HG02870 (cell line): ENCODE data around the gene BMP6.

Experiments
- ATAC-seq: cut with Tn5 transposase; IDR thresholded peaks from one replicate; pipeline ENCODE4 v1.9.1; 2021; ENCODE audit warnings: mild to moderate bottlenecking, moderate library complexity; ENCODE audit not compliant: unreplicated experiment

The BMP6 gene

DNA sequence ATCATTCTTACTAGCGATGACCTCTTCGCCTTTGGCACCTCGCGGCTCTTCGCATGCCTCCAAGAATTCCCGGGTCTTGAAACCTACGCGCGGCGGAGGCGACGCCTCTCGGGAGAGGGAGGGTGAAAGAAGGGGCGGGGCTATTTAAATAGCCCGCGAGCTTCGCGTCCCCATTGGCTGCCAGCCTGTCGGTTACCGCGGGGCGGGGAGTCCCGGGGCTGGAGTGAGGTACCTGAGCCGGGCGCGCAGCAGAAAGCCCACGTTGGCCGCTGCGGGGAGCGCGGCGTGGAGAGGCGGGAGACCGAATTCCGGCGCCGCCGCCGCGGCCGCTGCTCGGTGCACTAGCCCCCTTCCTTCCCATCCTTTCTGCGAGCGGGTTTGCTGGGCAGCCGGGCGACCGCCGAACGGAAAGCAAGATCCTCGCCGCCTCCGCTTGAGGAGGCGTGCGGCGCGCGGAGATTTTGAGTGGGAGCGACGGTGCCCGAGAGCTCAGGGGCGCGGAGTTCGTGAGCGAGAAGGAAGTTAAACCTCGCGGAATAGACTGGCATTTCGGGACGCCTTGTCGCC is at the start of gene BMP6:
BMP6 (plus strand) TSS at position 251 of the 567 bp plus-strand sequence. CDS start 857 bp downstream, outside the sequence.
- peak; percentile 74 for ATAC-seq

DNA sequence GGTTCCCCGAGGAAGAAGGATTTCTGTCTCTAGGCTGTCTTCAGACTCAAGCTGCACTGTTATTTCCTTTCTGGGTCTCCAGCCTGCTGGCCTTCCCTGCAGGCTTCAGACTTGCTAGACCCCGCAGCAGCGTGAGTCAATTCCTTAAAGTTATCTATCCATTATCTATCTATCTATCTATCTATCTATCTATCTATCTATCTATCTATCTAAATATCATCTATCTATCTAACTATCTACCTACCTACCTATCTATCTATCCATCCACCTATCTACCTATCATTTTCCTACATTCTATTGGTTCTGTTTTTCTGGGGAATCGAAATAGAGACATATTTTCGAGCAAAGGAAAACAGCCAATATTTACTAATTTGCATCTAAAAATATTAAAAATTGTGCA is 48.7 kb upstream of the BMP6 start:
- ATAC-seq = no peak

DNA sequence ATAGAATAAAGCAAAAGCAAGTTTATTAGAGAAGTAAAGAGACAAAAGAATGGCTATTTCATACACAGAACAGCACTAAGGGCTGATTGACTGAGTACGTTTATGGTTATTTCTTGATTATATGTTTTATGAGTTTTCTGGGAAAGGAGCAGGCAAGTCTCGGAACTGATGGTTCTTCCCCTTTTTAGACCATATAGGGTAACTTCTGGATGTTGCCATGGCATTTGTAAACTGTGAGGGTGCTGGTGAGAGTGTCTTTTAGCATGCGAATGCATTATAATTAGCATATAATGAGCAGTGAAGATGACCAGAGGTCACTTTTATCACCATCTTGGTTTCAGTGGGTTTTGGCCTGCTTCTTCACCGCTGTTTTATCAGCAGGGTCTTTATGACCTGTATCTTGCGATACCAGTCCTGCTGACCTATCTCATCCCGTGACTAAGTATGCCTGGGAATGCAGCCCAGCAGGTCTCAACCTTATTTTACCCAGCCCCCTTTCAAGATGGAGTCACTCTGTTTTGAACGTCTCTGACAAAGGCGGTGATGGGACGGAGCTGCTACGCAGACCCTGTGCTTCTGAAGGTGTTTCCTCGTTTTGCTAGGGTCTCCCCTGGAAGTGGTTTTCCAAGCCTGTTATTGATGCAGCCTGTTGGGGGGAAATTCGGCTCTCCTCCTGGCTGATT is 45.4 kb upstream of the BMP6 start:
- no peak for ATAC-seq

DNA sequence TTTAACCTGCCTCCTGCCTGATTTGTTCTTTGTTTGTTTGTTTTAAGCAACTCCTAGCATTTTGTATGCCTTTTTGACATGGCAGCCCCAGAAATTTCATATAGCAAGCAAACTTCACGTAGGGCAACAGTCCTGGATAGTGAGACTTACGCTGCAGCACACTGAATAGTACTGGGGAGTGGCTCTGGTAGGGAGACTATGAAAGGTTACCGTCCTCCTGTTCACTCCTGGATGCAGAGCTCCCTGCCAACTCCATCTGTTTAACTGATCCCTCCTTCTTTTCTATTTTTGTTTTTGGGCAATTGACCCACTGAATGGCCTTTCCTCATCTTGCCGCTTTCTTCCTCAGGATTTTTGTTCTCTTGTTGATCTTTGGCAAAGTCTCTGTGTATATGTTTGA is 44.5 kb upstream of the BMP6 start:
- ATAC-seq = no peak

DNA sequence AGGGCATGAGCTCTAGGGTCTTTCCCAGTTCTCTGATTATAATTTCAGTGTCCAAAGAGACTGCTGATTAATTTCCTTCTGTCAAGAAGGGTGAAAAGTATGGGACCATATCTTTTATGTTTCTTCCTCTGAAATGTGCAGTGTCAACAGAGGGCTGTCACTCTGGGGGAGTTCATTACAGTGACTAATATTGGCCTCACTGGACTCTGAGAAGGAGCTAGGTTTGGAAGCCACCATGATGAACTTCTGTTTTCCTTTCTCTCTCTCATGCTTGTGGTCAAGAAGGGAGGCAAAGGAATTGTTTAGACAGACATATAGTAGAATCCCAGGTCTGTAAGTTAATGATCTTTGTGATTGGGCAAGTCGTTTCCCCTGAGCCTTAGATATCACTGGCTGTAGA is 41.8 kb upstream of the BMP6 start:
- ATAC-seq = no peak

DNA sequence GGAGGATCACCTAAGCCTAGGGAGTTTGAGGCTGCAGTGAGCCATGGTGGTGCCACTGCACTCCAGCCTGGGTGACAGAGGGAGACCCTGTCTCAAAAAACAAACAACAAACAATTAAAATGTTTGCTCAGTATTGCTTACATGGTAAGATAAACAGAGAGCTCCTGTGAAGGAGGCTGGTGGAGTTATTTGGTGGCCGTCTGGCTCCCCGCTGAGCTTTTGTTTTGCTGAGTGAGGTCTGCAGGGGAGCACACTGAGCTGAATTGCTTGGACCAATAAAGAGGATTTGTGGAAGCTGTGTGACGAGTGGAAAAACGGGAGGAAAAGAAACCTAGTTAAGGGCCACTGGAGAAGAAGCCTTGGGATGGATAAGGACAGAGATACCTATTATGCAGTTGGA is 41.1 kb upstream of the BMP6 start:
- no peak for ATAC-seq

DNA sequence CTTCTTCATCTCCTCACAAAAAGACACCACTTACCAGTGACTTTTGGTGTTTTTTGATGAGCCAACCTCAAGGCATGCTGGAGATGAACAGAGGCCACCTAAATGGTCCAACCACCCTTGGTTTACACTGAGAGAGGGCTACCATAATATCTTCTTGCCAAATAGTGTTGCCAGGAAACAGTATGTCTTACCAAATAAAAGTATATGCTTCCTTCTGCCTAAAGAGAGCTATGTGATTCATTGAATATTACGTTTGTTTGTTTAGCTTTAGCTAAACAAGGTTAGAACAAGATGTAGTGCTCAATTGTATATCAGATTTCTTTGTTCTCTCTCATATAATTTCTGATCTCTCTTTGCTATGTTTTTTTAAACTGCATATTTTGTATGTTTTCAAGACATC is 40.6 kb upstream of the BMP6 start:
- no peak for ATAC-seq

DNA sequence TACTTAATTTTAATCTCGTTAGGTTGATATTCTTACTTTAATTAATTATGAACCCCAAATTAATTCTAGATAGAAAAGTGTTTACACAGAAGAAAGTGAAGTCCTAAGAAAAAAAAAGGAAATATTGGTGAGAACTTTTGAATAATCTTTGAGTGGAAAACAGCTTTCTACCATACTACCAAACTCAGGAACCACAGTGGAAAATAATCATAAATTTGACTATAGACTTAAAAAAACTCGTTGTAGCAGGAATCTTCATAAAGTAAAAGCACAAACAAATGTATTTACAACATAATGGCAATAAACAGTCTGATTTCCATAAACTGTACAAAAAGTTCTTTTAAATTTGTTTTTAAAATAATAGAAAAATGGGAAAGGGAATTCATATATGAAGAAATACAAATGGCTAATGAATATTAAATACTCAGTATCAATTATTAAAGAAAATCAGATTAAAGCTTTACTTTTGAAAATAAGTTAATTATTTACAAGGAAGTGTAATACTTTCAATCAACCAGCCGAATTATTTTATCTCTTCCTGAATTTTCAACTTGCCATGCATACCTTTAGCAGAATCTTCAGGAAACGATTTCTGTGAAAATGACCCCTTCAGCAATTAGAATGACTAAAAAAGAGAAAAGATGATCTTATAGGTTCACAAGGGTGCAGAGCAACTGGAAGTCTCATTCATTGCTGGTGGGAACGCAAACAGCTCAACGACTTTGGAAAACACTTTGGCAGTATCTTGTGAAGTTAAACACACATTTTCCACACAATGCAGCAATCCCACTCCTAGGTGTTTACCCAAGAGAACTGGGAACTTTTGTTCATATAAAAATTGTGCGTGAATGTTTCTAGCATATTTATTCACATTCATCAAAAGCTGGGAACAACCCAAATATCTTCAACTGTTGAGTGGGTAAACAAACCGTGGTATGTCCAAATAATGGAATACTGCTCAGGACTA is 38.5 kb upstream of the BMP6 start:
- no peak for ATAC-seq

DNA sequence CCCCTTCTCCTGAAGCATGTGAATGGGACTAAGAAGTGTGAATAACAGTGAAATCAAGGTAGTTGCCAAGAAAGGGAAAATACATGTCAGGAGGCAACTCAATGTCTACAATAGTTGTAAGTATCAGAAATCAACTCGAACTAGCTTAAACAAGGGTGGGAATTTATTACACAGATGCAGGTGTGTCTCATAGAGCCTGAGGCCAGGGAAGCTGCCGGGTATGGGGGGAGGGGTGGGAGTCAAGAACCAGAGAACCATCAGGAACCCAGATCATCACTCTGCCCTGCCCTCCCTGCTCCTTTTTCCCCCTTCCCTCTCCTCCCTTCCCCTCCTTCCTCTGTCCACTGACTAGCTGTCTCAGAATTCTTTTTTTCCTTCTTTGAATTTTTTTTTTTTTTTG is 34.9 kb upstream of the BMP6 start:
- ATAC-seq = no peak

DNA sequence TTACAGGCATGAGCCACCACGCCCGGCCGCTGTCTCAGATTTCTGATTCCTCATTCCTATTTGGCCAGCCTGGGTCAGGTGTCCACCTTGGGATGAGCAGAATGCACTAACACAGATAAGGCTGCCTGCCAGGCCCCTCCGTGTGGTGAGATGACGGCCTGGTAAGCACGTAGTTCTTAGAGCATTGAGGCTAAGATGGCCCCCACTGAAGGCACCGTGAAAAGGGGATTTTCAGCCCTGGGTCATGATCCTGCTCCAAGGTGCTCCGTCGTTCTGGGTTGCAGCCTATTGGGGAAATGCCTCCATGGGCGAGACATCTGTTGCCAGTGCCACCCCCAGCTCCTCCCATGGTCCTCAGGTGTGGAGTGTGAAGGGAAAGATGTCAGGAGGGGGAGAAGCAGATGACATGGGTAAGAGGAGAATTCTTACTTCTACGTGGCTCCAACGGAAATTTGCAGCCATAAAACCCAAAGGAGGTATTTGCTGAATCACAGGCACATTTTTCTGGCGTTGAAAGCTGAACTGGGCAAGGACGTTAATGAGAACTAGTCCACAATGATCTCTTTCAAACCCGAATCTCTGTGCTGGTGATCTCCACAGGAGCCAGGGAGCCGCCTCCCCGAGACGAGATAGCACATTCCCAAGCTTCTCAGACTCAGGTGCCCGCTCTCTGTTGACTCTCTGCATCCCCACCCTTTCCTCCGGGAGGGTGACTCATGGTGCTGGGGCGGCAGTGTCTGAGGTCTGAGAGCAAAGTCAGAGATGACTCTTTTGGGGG is 34.0 kb upstream of the BMP6 start:
- no peak for ATAC-seq

DNA sequence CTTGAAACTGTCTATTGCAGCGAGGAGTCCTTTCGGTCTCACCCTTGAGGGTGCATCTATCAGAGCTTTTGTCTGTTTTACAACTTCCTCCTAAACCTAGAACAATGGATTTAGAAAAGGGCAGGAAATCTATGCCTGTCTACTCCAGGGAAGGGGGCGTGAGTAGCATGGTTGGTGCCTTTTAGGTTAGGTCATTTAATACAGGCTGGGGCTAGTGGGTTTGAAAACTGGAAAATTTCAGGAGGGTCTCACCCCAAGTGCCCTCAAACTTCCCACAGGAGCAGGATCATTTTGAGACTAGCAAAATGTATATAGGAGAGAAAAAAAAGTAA is 33.5 kb upstream of the BMP6 start:
- ATAC-seq = no peak

DNA sequence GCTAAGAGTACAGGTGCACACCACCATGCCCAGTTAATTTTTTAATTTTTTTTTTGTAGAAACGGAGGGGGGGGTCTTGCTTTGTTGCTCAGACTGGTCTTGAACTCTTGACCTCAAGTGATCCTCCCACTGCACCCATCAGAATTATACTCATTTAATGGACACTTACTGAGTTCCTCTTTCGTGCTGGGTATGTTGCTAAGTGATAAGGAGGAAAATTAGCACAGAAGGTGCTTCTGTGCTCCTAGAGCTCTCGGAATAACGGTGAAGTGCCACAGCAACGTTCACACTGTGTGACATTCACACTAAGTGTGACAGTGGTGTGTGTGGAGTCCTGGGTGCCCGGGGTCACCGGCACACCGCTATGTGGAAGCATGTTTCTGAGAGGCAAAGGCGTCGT is 32.1 kb upstream of the BMP6 start:
- ATAC-seq = no peak

DNA sequence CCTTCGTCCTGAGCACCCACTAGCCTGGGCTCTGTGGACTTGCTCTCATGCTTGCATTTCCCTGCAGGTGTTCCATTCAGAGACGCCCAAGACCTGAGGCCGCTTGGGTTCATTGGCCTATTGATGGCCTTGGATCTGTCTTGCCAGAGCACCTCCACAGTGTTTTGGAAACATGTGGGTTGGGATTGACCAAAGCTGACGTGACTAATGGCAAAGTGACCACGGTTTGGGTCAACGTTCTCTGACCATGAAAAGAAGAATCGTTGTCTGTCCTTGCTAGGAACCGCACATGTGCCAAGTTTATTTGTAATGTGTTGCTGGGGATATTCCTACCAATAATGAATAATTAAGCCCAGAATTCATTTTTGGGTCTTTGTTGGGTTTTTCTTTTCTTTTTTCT is 29.8 kb upstream of the BMP6 start:
- no peak for ATAC-seq

DNA sequence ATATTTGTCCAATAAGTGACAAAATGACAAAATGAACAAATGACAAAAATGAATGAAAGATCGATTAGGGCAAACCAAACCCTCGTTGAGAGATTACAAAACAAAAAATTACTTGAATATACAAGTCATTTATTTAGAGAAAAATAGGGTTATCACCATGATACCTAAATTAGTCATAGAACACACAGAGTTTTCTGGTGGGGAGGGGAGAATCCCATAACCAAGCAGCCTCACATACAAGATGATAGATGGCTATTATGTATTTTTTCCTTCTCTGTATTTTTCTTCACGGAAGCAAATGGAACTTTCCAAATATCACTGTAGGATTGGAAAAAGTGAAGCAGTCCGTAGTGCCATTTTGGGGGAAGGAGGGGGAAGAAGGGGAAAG is 28.5 kb upstream of the BMP6 start:
- no peak for ATAC-seq

DNA sequence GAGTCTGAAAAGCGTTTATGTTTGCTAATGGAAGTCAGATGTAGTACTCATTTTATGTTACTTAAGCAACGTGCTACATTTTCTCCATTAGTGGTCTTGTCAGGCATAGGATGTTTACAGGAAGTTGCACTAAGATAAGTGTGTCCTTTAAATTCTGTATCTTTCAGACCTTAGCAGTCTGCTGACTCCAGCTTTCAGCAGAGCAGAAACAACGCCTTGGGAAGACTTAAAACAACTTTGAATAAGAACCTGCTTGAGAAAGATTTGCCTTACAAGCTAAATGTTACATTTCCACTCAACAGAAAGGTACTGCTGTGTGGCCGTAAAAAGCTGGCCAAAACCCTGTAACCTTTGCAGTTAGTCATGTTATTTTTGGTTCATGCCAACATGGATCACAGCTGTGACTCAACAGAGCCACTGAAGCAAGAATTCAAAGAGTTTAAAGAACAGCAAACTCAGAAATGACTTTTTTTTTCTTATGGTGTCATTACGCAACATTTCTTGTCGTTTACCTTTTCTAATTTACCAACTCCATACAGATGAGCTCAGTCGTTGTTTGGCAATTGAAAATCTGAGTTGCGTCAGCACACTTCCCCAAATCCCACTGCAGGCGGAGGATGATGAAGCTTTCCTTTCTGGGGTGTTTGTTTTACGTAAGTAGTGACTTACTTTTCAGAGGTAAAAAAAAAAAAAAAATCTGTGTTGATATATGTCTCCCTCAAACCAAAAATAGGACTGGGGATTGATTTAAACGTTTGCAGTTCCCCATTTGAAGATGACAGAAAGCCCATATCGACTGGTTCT is 27.9 kb upstream of the BMP6 start:
- ATAC-seq = no peak

DNA sequence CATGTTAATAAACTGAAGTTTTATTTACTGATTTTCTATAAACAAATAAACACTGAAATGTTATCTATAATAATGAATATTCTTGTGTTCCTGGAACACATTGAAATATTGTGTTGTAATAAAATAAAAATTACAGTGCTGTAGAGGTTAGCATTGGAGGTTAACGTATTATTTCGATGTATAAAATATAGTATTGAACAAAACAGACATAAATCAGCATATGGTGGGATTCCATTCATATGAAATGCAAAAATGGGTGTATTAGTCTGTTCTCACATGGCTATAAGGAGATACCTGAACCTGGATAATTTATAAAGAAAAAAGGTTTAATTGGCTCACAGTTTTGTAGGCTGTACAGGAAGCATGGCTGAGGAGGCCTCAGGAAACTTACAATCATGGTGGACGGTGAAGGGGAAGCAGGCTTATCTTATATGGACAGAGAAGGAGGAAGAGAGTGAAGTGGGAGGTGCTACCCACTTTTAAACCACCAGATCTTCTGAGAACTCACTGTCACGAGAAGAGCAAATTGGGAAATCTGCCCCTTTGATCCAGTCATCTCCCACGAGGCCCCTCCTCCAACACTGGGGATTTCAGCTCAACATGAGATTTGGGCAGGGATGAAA is 24.6 kb upstream of the BMP6 start:
- ATAC-seq = no peak

DNA sequence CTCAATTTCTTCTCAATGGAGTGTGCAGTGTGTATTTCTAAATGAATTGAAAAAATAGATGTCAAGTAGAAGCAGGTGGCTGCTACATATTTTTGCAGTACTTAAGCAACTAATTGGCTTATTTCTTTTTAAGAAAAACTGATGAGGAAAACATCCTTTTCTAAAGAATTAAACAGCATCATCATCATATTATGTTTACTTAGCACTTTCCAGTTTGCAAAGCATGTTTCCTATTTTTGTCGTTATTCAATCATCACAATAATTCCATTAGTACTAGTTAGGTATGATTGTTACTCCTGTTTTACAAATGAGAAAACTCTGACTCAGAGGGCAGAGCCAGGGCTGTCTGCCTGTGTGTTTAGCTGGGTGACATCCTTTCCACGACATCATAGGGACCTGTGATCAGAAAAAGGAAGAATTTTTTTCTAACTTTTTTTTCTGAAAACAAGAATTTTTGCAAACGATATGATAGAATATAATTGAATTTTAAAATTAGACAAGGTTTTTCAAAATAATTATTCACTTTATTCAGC is 22.7 kb upstream of the BMP6 start:
- ATAC-seq = no peak

DNA sequence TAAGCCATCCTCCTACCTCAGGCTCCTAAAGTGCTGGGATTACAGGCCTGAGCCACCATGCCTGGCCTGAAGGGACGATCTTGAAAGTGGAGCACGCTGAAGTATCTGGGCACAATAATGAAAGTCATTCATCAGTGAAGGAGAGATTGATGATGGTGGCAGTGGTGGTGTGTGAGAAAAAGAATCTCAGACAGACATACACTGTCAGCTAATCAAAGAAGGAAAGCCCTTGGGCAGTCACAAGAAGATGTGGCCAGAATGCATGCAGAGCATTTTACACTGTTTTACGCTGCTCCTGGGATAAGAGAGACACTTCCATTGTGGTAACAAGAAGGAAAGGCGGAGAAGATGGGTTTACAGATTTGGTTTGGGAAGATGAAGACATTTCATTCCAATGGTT is 20.4 kb upstream of the BMP6 start:
- no peak for ATAC-seq

DNA sequence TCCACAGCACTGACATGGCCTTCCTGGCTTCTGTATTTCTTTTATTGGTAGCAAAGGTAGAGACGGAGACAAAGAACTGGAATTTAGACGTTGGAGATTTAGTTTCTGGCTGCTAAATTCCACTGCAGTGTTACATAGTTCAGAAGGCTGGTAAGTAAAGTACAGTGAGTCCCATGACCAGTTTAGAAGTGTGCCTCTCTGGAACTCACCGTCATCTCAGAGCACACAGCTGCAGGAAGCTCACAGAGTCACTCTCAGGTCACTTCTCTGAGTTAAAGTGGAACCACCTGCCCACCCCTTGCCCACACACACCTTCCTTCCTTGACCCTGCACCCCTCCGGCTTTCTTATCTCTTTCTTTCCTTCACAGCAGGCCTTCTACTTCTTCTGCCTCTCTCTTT is 19.6 kb upstream of the BMP6 start:
- ATAC-seq = no peak

DNA sequence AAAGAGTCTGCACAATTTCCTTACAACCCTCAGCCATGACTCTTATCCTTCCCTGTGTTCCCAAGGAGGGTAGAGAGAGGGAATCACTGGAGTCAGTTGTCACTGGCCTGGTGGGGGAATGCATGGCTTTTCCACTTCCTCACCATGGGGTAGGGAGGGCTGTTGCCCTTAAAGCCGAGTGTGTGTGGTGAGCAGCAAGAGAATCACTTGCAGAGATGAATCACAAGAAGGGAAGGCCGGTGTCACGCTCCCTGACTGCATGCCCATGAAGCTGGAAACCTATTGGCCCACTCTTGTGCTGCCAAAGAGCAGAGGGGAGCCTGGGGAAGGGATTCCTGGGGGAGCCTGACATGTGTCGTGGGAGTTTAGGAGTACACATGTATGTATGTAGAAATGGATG is 18.1 kb upstream of the BMP6 start:
- ATAC-seq = no peak
